ENCODE results near the gene NID2. TPM values are rescaled to one million over a fixed set of nuclear protein-coding genes. Genes with fewer than 3 reads are reported as not detected.

The NID2 gene
- total RNA-seq, 1 experiment from 2014 or later = 6.6 TPM

DNA sequence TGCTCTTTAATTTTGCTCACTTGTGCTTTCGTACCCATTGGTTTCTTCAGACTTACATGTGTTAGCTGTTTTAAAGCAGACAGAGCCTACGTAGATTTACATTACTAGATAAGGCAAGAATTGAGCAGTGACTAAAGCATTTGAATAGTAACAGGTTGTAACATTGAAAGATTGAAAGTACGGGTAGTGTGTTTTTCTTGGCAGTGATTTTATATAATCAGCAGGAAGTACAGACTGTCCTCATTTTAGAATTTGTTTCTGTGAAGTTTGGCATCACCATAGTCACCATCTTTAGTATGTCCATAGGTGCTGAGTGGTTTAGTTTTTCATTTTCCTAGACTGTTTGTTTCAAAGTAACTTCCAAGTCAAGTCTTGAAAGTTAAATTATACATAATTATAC, 65.5 kb downstream of the NID2 start:
- no peak overlapping the region for H3K18ac ChIP-seq (ENCODE audit: insufficient read length, low read depth, low read length)
- no peaks in the 10 kb centered on the region for H4K20me1 ChIP-seq (ENCODE audit: control insufficient read depth, insufficient read depth, insufficient read length)
- no peak overlapping the region for H3K14ac ChIP-seq (ENCODE audit: insufficient read depth, low read length)
- no CpG with 5 or more reads among the region's 3 CpGs for WGBS (ENCODE audit: extremely low coverage, insufficient read length, low lambda C conversion rate)
- Mint-ChIP-seq H3K4me1 (peaks cover 18 to 20% of the 10 kb centered on the region in 2 experiments), H3K27ac (no peak overlapping the region), H3K9me3 (no peaks in the 10 kb centered on the region), H3K36me3 (ENCODE audit: insufficient read depth in 1 of 3, low read depth in 3 of 3) (peaks cover 31 to 87% (median 84%) of the 10 kb centered on the region in 3 experiments), H3K27me3 (ENCODE audit: low read depth) (no peaks in the 10 kb centered on the region), H3K4me3 (no peak overlapping the region)
- no peak overlapping the region for H2BK15ac ChIP-seq (ENCODE audit: low read depth, low read length)
- no peak overlapping the region for H2BK20ac ChIP-seq (ENCODE audit: low read depth, low read length, poor library complexity, severe bottlenecking)
- no peak overlapping the region for H3K23ac ChIP-seq (ENCODE audit: insufficient read length, low read depth, low read length)
- no peaks in the 10 kb centered on the region for H3K9me3 ChIP-seq (ENCODE audit: control insufficient read depth, low read depth, low read length)
- no peak overlapping the region for H2BK5ac ChIP-seq (ENCODE audit: insufficient read length, low read length)
- H3K79me2 ChIP-seq (ENCODE audit: insufficient read depth, low read length) = no peaks in the 10 kb centered on the region
- H2AK5ac ChIP-seq (ENCODE audit: insufficient read length, low read length) = no peak overlapping the region
- H3K27ac ChIP-seq (ENCODE audit: insufficient read length, low read depth, low read length) = no peak overlapping the region
- H3K56ac ChIP-seq (ENCODE audit: insufficient read length, low read depth, low read length) = no peak overlapping the region
- no peak for DNase-seq
- no peak overlapping the region for H3K4me2 ChIP-seq (ENCODE audit: insufficient read depth, insufficient read length, low read length)
- no peak overlapping the region for H2BK120ac ChIP-seq (ENCODE audit: low read depth, low read length, poor library complexity, severe bottlenecking)
- H4K8ac ChIP-seq (replicated peaks; ENCODE audit: insufficient read length, low read depth, low read length) = no peak overlapping the region
- H4K91ac ChIP-seq (ENCODE audit: insufficient read length, low read depth, low read length) = no peak overlapping the region
- no peaks in the 10 kb centered on the region for H3K27me3 ChIP-seq (ENCODE audit: insufficient read depth, low read length)
- no peaks in the 10 kb centered on the region for H3K79me1 ChIP-seq (ENCODE audit: insufficient read depth, low read depth, low read length, poor library complexity, severe bottlenecking)
- no peak overlapping the region for H4K5ac ChIP-seq (ENCODE audit: insufficient read length, low read depth, low read length)
- H2BK12ac ChIP-seq (ENCODE audit: insufficient read length, low read depth, low read length) = no peak overlapping the region
- no peak overlapping the region for H3K9ac ChIP-seq (ENCODE audit: extremely low read depth, insufficient read length, low read length)
- H3T11ph ChIP-seq (ENCODE audit: low read length) = no peak overlapping the region
- TF ChIP-seq, protein P1, sequence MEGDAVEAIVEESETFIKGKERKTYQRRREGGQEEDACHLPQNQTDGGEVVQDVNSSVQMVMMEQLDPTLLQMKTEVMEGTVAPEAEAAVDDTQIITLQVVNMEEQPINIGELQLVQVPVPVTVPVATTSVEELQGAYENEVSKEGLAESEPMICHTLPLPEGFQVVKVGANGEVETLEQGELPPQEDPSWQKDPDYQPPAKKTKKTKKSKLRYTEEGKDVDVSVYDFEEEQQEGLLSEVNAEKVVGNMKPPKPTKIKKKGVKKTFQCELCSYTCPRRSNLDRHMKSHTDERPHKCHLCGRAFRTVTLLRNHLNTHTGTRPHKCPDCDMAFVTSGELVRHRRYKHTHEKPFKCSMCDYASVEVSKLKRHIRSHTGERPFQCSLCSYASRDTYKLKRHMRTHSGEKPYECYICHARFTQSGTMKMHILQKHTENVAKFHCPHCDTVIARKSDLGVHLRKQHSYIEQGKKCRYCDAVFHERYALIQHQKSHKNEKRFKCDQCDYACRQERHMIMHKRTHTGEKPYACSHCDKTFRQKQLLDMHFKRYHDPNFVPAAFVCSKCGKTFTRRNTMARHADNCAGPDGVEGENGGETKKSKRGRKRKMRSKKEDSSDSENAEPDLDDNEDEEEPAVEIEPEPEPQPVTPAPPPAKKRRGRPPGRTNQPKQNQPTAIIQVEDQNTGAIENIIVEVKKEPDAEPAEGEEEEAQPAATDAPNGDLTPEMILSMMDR (conservative IDR thresholded peaks at IDR 0.05) = no peak
- H3K4ac ChIP-seq (ENCODE audit: low read depth, low read length) = no peak overlapping the region
- H3K23me2 ChIP-seq (ENCODE audit: insufficient read length, low read depth, low read length, poor library complexity, severe bottlenecking) = no peaks in the 10 kb centered on the region
- H3K4me1 ChIP-seq (ENCODE audit: insufficient read depth, low read length) = no peaks in the 10 kb centered on the region
- H2AFZ ChIP-seq (ENCODE audit: low read length) = no peak overlapping the region

Data from H9 (cell line).